Right ventricle myocardium inferior (tissue), 1 donor: Measurements from ENCODE around the gene SMARCC1. TPM values are rescaled to one million over a fixed set of nuclear protein-coding genes. Genes with fewer than 3 reads are reported as not detected.

Source experiments
- ATAC-seq: fragments of 200-7000 bp; cut with Tn5 transposase; one replicate; pipeline ENCODE4 v1.9.1; 2020; ENCODE audit warnings: mild to moderate bottlenecking, moderate library complexity
- DNase-seq: peaks from one replicate; pipeline ENCODE4 v3.0.0; 2021; ENCODE audit errors: missing footprints
- intact Hi-C: fragments of 100-400 bp; cut with DNase I; formaldehyde crosslinking; loops from one replicate; pipeline ENCODE4 v1.11.0; 2022
- total RNA-seq: library from RNA; stranded (reverse); fragmentation: NEBNext Ultra II Directional; extraction: Animal tissue kit (Norgen Biotek cat#: 25700); gene quantifications from one replicate; pipeline ENCODE4 v1.2.1, GENCODE V29; 2021
- donor health status: DM: no; HTN: yes; CAD: no; lungs with severe emphysema.

Gene SMARCC1
- total RNA-seq, 1 donor from 2014 or later, result 29.1 TPM

GRCh38 chr3:47661121-47661752 lies 120.5 kb downstream of the SMARCC1 start:
- no peak for ATAC-seq
- no peak for DNase-seq
- intact Hi-C loops, result loop anchor here (10.0 kb wide), 1 partner anchor 136 kb away; no protein-coding TSS in a partner anchor

- DNase-seq, result no peak
- ATAC-seq, result no peak
- intact Hi-C loops, result no loop called here
These were observed 123.2 kb downstream of the SMARCC1 start for GRCh38 chr3:47658444-47658843.

- ATAC-seq, result no peak
- intact Hi-C loops, result no loop called here
- DNase-seq, result no peak
These were observed 129.6 kb downstream of the SMARCC1 start for GRCh38 chr3:47652142-47652541.

- intact Hi-C loops, result no loop called here
- no peak for ATAC-seq
These were observed 131.4 kb downstream of the SMARCC1 start for GRCh38 chr3:47650294-47650693.

GRCh38 chr3:47647550-47647949 lies 134.1 kb downstream of the SMARCC1 start:
- intact Hi-C loops, result no loop called here
- no peak for ATAC-seq
- DNase-seq, result no peak

More at GRCh38 chr3:47650294-47650693, 131.4 kb downstream of the SMARCC1 start:
- DNase-seq, result no peak

- DNase-seq, result no peak
- ATAC-seq, result no peak
- intact Hi-C loops, result no loop called here
These were observed 135.3 kb downstream of the SMARCC1 start for GRCh38 chr3:47646362-47646761.

- DNase-seq (no peak), ATAC-seq (no peak)
- intact Hi-C loops, result no loop called here
These were observed 136.1 kb downstream of the SMARCC1 start for GRCh38 chr3:47645551-47645950.

GRCh38 chr3:47643092-47643491 lies 138.6 kb downstream of the SMARCC1 start:
- ATAC-seq (no peak), DNase-seq (no peak)
- intact Hi-C loops, result no loop called here

- intact Hi-C loops, result no loop called here
- DNase-seq (no peak), ATAC-seq (no peak)
These were observed 140.0 kb downstream of the SMARCC1 start for GRCh38 chr3:47641739-47642138.

GRCh38 chr3:47636921-47637320 lies 144.8 kb downstream of the SMARCC1 start:
- intact Hi-C loops, result no loop called here
- ATAC-seq, result no peak
- DNase-seq, result no peak

- ATAC-seq (no peak), DNase-seq (no peak)
- intact Hi-C loops, result no loop called here
These were observed 145.5 kb downstream of the SMARCC1 start for GRCh38 chr3:47636225-47636624.

- intact Hi-C loops, result no loop called here
- ATAC-seq (no peak), DNase-seq (no peak)
These were observed 146.2 kb downstream of the SMARCC1 start for GRCh38 chr3:47635536-47635935.

GRCh38 chr3:47634996-47635395 lies 146.7 kb downstream of the SMARCC1 start:
- ATAC-seq (no peak), DNase-seq (no peak)
- intact Hi-C loops, result no loop called here

- intact Hi-C loops, result no loop called here
- ATAC-seq (no peak), DNase-seq (no peak)
These were observed 150.9 kb downstream of the SMARCC1 start for GRCh38 chr3:47630810-47631209.

- intact Hi-C loops, result no loop called here
- no peak for ATAC-seq
- no peak for DNase-seq
These were observed 151.9 kb downstream of the SMARCC1 start for GRCh38 chr3:47629770-47630169.

- intact Hi-C loops, result no loop called here
- no peak for ATAC-seq
- no peak for DNase-seq
These were observed 153.3 kb downstream of the SMARCC1 start for GRCh38 chr3:47628426-47628825.

- intact Hi-C loops, result no loop called here
- no peak for ATAC-seq
- no peak for DNase-seq
These were observed 158.8 kb downstream of the SMARCC1 start for GRCh38 chr3:47622671-47623461.

GRCh38 chr3:47617086-47618010 lies 164.3 kb downstream of the SMARCC1 start:
- DNase-seq (no peak), ATAC-seq (no peak)
- intact Hi-C loops, result no loop called here

- DNase-seq (no peak), ATAC-seq (no peak)
- intact Hi-C loops, result no loop called here
These were observed 166.9 kb downstream of the SMARCC1 start for GRCh38 chr3:47614788-47615187.
